Activated CD4-positive, alpha-beta T cell treated with anti-CD3 and anti-CD28 coated beads for 48 hours (primary cell): Measurements from ENCODE around the gene ARHGAP24.

Source experiments
- DNase-seq: peaks from one replicate; pipeline ENCODE4 v3.0.0-alpha.2; 2020

Gene ARHGAP24

GRCh38 chr4:86035688-86036087, 560.7 kb downstream of the ARHGAP24 start:
- no peak for DNase-seq

DNA sequence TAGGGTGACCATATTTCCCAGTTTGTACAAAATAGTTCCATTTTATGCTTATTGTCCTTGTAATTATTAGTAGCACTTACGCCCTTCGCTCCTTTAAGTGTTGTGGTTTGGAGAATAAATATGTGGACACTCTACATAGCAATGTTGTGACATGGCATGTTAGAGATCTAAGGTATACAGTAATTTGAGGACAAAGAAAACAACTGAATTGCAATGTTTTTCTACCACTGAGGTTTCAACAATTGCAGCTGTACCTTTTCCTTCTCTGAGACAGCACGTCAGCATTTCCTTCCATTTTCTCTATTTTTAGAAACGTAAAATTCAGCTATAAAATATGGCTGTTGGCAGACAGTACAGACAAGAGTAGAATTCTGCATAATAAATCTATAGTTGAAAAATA, 561.8 kb downstream of the ARHGAP24 start:
- no peak for DNase-seq

GRCh38 chr4:86038037-86038436, 563.1 kb downstream of the ARHGAP24 start:
- no peak for DNase-seq

- DNase-seq: peak; percentile 3
These were observed 569.0 kb downstream of the ARHGAP24 start for GRCh38 chr4:86043755-86044592.

- DNase-seq: no peak
These were observed 569.6 kb downstream of the ARHGAP24 start for GRCh38 chr4:86044593-86044985.

DNA sequence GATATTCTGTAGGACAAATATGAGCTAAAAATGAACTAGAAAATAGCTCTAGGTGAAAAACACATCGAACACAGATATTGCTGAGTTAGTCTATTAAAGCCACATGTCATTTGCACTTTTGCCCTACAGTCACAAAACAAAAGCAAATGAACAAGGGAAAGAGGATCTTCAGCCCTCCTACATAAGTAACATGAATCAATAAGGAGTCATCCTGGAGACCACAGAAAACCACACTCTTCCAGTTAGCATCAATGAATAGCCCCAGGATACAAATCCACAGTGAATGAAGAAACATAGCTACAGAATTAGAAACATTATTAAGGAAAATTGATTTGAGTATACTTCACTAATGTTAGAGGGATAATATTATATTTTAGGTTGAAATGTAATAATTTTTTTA, 573.5 kb downstream of the ARHGAP24 start:
- no peak for DNase-seq

DNA sequence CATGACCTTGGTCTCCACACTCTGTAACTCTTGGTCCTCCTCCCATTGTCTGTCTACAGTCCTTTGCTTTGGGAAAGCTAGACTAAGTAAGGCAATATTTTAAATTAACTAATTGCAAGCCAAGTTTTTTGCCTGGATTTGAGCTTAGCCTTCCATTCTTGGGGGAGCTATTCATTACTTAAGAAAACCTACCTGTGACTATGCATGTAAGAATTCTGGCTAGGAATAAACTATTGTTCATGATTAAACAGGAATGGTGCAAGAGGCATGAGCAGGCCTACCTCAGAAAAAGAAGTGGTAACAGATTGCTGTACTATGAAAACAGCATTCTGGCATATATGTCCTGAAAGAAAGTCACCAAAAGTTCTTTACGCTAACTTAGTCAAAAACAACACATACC, 575.5 kb downstream of the ARHGAP24 start:
- no peak for DNase-seq
